OCI-LY7 (cell line): ENCODE results near the gene KIFC1. TPM values are rescaled to one million over a fixed set of nuclear protein-coding genes. Genes with fewer than 3 reads are reported as not detected.

Experiments
- BruUV-seq: library from RNA; stranded (reverse); fragments of 400-500 nt; replicated peaks from 2 replicates; lab custom pipeline; 2021; lab: Mats Ljungman, UMichigan
- CTCF ChIA-PET: fragments of 300-600 bp; sonication (Branson Sonifier 250); formaldehyde crosslinking; loops from one replicate; lab custom pipeline; 2022; ENCODE audit warnings: antibody characterized with exemption; ENCODE audit not compliant: unreplicated experiment; lab: Charles Lee
- POLR2A ChIA-PET: fragments of 300-600 bp; sonication (Branson Sonifier 250); formaldehyde crosslinking; loops from one replicate; lab custom pipeline; 2022; ENCODE audit warnings: antibody characterized with exemption; lab: Charles Lee
- DNase-seq: peaks from one replicate; pipeline ENCODE4 v3.0.0-alpha.2; 2015; ENCODE audit warnings: low spot score
- H2AFZ ChIP-seq: fragments of 200-600 bp; sonication (generic), shearing (Covaris generic); 2 replicates; pipeline ENCODE4 v1.6.1; 2014; ENCODE audit warnings: mild to moderate bottlenecking, antibody characterized with exemption, low read length, moderate library complexity
- H3K27ac ChIP-seq: fragments of 200-600 bp; sonication (generic); 2 replicates; pipeline ENCODE4 v1.5.1; 2014; ENCODE audit warnings: mixed run types, low read depth, mild to moderate bottlenecking, moderate library complexity, low read length, inconsistent platforms; ENCODE audit not compliant: poor library complexity, severe bottlenecking
- H3K36me3 ChIP-seq: fragments of 200-600 bp; sonication (generic); 2 replicates; pipeline ENCODE4 v1.6.1; 2014; ENCODE audit warnings: mild to moderate bottlenecking, antibody characterized with exemption, low read length, moderate library complexity, mixed read lengths; ENCODE audit not compliant: insufficient read depth
- H3K4me1 ChIP-seq: fragments of 200-600 bp; sonication (generic); 2 replicates; pipeline ENCODE4 v1.5.1; 2014; ENCODE audit warnings: mild to moderate bottlenecking, low read length; ENCODE audit not compliant: insufficient read depth, poor library complexity, severe bottlenecking
- H3K4me2 ChIP-seq: fragments of 200-600 bp; sonication (generic); 2 replicates; pipeline ENCODE4 v1.6.1; 2014; ENCODE audit warnings: mild to moderate bottlenecking, low read length
- H3K4me3 ChIP-seq: fragments of 200-600 bp; sonication (generic); 2 replicates; pipeline ENCODE4 v1.5.1; 2014; ENCODE audit warnings: mild to moderate bottlenecking, low read depth, low read length; ENCODE audit not compliant: poor library complexity, severe bottlenecking
- H3K79me2 ChIP-seq: fragments of 200-600 bp; sonication (generic); 2 replicates; pipeline ENCODE4 v1.6.1; 2016; ENCODE audit warnings: low read depth, mild to moderate bottlenecking, low read length, moderate library complexity, mixed read lengths; ENCODE audit not compliant: insufficient read depth
- H3K9me2 ChIP-seq: fragments of 200-600 bp; sonication (generic); 2 replicates; pipeline ENCODE4 v1.6.1; 2016; ENCODE audit warnings: mild to moderate bottlenecking, low read length, mixed read lengths; ENCODE audit not compliant: insufficient read depth
- H3K9me3 ChIP-seq: fragments of 200-600 bp; sonication (generic); 2 replicates; pipeline ENCODE4 v1.6.1; 2014; ENCODE audit warnings: mild to moderate bottlenecking, mixed run types, low read length, mixed read lengths
- H4K20me1 ChIP-seq: fragments of 200-600 bp; sonication (generic); 2 replicates; pipeline ENCODE4 v1.6.1; 2014; ENCODE audit warnings: mild to moderate bottlenecking, antibody characterized with exemption, low read length, moderate library complexity, mixed read lengths; ENCODE audit not compliant: insufficient read depth
- EZH2phosphoT487 ChIP-seq: fragments of 200-600 bp; sonication (generic); IDR thresholded peaks from 2 replicates; pipeline ENCODE4 v1.6.1; 2018; ENCODE audit warnings: low read depth, borderline replicate concordance, mild to moderate bottlenecking, mixed run types, antibody characterized with exemption, low read length, moderate library complexity, mixed read lengths
- intact Hi-C: fragments of 100-400 bp; cut with micrococcal nuclease; formaldehyde crosslinking; loops from one replicate; pipeline ENCODE4 v1.10.0; 2022; ENCODE audit not compliant: unreplicated experiment
- total RNA-seq, 2 experiments: library from RNA; depleted of rRNA in 1 of 2; stranded (reverse); fragments of >200 nt in 1 of 2; shearing (Covaris generic) in 1 of 2; gene quantifications; 2 replicates each; pipeline ENCODE4 v1.2.3, GENCODE V29; 2014 to 2022
- TF ChIP-seq, protein P1 (sequence below): fragments of 200-600 bp; sonication (generic); conservative IDR thresholded peaks from 2 replicates; pipeline ENCODE4 v1.5.1; 2014; ENCODE audit warnings: mild to moderate bottlenecking, antibody characterized with exemption, low read length, moderate library complexity, mixed read lengths

KIFC1 gene
- total RNA-seq, 2 experiments from 2014 or later, result 138 to 167 TPM

- H3K27ac ChIP-seq, result no peak overlapping the region
Measured at GRCh38 chr6:33439956-33440648, 48.5 kb downstream of the KIFC1 start.

DNA sequence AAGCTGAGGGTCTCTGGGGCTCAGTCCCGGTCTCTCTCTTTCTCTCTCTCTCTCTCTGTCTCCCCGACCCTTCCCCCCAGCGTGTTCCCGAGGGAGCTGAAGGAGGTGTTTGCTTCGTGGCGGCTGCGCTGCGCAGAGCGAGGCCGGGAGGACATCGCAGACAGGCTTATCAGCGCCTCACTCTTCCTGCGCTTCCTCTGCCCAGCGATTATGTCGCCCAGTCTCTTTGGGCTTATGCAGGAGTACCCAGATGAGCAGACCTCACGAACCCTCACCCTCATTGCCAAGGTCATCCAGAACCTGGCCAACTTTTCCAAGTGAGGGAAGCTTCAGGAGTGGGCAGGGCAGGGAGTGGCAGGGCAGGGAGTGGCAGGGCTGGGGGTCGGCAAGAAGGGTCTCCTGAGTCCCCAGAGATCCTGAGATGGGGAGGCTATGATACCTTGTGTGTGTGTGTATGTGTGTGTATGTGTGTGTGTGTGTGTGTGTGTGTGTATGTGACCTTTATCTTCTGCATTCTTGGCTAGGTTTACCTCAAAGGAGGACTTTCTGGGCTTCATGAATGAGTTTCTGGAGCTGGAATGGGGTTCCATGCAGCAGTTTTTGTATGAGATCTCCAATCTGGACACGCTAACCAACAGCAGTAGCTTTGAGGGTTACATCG is 49.2 kb downstream of the KIFC1 start:
- BruUV-seq, result TSS peak; percentile 47
- POLR2A ChIA-PET, result no interaction called here
- H3K4me3 ChIP-seq, result no peak overlapping the region
- no peak overlapping the region for H2AFZ ChIP-seq
- no peaks in the 10 kb centered on the region for H3K9me2 ChIP-seq
- H3K27ac ChIP-seq, result no peak overlapping the region
- no peaks in the 10 kb centered on the region for H3K9me3 ChIP-seq
- H3K79me2 ChIP-seq, result no peaks in the 10 kb centered on the region
- intact Hi-C loops, result no loop called here
- no peak overlapping the region for H3K4me2 ChIP-seq
- H3K36me3 ChIP-seq, result peaks cover 82% of the 10 kb centered on the region
- DNase-seq, result no peak
- CTCF ChIA-PET, result no interaction called here
- no peaks in the 10 kb centered on the region for H4K20me1 ChIP-seq
- no peaks in the 10 kb centered on the region for H3K4me1 ChIP-seq
- TF ChIP-seq, protein P1, sequence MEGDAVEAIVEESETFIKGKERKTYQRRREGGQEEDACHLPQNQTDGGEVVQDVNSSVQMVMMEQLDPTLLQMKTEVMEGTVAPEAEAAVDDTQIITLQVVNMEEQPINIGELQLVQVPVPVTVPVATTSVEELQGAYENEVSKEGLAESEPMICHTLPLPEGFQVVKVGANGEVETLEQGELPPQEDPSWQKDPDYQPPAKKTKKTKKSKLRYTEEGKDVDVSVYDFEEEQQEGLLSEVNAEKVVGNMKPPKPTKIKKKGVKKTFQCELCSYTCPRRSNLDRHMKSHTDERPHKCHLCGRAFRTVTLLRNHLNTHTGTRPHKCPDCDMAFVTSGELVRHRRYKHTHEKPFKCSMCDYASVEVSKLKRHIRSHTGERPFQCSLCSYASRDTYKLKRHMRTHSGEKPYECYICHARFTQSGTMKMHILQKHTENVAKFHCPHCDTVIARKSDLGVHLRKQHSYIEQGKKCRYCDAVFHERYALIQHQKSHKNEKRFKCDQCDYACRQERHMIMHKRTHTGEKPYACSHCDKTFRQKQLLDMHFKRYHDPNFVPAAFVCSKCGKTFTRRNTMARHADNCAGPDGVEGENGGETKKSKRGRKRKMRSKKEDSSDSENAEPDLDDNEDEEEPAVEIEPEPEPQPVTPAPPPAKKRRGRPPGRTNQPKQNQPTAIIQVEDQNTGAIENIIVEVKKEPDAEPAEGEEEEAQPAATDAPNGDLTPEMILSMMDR, result no peak
- no peak for TF ChIP-seq EZH2phosphoT487

More at GRCh38 chr6:33439956-33440648, 48.5 kb downstream of the KIFC1 start:
- TF ChIP-seq, protein P1, result no peak
- TF ChIP-seq EZH2phosphoT487, result no peak
- H3K9me2 ChIP-seq, result no peaks in the 10 kb centered on the region
- POLR2A ChIA-PET, result interaction anchor here (0.9 to 1.0 kb wide), 2 partner anchors 9 to 14 kb away, joined by 3 read pairs; partner anchors contain the start of gene ZBTB9
- intact Hi-C loops, result no loop called here
- H2AFZ ChIP-seq, result no peak overlapping the region
- no peaks in the 10 kb centered on the region for H3K79me2 ChIP-seq
- H3K4me1 ChIP-seq, result no peaks in the 10 kb centered on the region
- no peaks in the 10 kb centered on the region for H3K9me3 ChIP-seq
- no peak for DNase-seq
- no peak overlapping the region for H3K4me2 ChIP-seq
- CTCF ChIA-PET, result no interaction called here
- peaks cover 87% of the 10 kb centered on the region for H3K36me3 ChIP-seq
- no TSS peak for BruUV-seq
- H3K4me3 ChIP-seq, result no peak overlapping the region
- H4K20me1 ChIP-seq, result no peaks in the 10 kb centered on the region

DNA sequence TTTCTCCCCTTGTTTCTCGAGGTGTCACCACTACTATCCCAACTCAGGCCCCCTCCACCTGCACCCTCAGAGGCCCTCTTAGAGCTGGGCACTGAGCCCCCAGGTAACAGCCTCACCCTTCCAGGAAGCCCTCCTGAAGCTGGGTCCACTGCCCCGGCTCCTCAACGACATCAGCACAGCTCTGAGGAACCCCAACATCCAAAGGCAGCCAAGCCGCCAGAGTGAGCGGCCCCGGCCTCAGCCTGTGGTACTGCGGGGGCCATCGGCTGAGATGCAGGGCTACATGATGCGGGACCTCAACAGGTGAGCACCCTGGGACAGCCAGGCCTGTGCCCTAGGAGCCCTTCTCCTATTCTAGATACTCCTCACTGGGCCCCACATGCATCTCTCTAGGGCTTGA is 49.8 kb downstream of the KIFC1 start:
- no peaks in the 10 kb centered on the region for H3K79me2 ChIP-seq
- H3K4me1 ChIP-seq, result no peaks in the 10 kb centered on the region
- H3K9me3 ChIP-seq, result no peaks in the 10 kb centered on the region
- no peak overlapping the region for H3K27ac ChIP-seq
- no peak for TF ChIP-seq EZH2phosphoT487
- TF ChIP-seq, protein P1, result no peak
- DNase-seq, result no peak
- no peaks in the 10 kb centered on the region for H4K20me1 ChIP-seq
- intact Hi-C loops, result no loop called here
- CTCF ChIA-PET, result no interaction called here
- no peak overlapping the region for H2AFZ ChIP-seq
- BruUV-seq, result no TSS peak
- no peak overlapping the region for H3K4me3 ChIP-seq
- peaks cover 82% of the 10 kb centered on the region for H3K36me3 ChIP-seq
- POLR2A ChIA-PET, result no interaction called here
- H3K9me2 ChIP-seq, result no peaks in the 10 kb centered on the region
- H3K4me2 ChIP-seq, result no peak overlapping the region
